GM18951 (cell line): ENCODE data around the gene SOHLH1.

Experiments
- POLR2A ChIP-seq: IDR thresholded peaks from 4 replicates; pipeline ENCODE4 v1.6.1; 2011; ENCODE audit warnings: mild to moderate bottlenecking; ENCODE audit not compliant: insufficient read length, insufficient read depth; ENCODE audit errors: extremely low read depth
- in situ Hi-C: fragments of 300-500 bp; cut with MboI; formaldehyde crosslinking; loops from one replicate; pipeline ENCODE4 v1.12.0; 2022; ENCODE audit warnings: low sequenced_read_pairs, mixed read lengths, inconsistent platforms; ENCODE audit not compliant: unreplicated experiment

The SOHLH1 gene

DNA sequence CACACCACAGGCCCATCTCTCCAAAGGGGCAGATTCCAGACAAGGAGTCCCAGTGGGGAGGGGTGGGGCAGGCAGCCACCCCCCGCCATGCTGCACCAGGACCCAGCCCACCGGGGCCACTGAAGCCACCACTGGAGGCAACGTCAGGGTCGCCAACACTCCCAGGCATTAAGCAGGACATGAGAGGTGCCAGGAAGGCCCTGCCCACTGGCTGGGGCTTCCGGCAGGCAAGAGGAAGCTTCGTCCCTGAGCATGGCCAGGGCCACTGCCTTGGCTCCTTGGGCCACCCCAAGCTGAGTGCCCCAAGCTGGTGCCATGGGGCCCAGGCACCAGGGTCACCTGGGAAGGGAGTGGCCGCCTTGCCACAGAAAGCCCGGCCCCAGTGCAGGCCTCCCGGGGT is 20.2 kb upstream of the SOHLH1 start:
- TF ChIP-seq POLR2A = no peak
- in situ Hi-C loops = no loop called here

DNA sequence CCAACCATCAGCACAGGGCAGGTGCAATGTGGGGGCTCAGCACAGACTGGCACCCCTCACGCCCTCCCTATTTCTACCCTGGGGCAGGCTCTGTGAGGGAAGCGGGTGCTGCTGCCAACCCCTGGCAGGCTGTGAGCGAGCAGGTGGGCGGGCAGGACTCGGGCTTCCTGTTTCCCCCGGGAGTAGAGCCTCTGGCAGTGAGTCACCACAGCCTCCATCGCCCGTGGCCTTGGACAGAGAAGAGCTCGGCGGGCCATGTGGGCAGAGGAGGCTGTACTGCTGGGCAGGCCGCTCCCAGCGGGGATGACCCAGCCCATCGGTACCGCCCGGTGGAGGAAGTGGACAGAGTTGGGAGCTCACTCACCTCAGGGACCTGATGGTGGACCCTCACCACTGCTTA is 19.3 kb upstream of the SOHLH1 start:
- in situ Hi-C loops = no loop called here

DNA sequence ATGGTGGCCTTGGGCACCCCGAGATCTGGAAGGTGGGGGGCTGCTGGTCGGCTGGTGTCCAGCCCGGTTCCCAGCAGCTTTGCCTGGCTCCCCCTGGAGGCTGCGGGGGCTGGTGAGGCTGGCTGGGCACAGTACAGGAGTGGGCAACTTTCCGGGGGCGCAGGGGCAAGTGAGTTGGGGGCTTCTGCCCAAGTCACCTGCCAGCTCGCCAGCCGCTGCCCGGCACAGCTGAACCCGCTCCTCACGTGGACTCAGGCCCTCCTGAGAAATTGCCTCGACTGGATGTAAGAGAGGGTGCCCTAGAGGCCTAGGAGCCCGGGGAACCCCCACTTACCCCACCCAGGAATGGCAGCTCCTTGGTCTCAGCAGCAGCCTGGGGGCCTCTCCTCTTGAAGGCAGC is 18.1 kb upstream of the SOHLH1 start:
- in situ Hi-C loops = no loop called here
- no peak for TF ChIP-seq POLR2A

More for the DNA sequence above, 19.3 kb upstream of the SOHLH1 start:
- TF ChIP-seq POLR2A = no peak

DNA sequence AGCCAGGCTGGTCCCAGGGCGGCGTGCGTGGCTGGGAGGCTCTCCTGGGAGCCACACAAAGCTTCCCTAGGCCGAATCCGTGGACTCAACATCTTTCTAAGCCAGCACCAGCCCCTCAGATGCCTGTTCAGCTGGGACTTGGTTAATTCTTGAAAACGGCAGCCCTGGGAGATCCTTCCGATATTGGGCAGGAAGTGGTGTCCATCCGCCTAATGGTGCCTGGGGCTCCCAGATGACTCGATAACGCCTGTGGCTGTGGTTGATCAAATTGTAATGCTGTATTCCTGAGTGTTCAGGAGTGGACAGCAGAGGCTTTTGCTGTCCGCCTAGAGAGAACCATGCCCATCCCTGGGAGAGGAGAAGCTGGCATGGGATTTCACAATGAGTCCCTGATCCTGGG is 16.8 kb upstream of the SOHLH1 start:
- in situ Hi-C loops = no loop called here
- TF ChIP-seq POLR2A = no peak

DNA sequence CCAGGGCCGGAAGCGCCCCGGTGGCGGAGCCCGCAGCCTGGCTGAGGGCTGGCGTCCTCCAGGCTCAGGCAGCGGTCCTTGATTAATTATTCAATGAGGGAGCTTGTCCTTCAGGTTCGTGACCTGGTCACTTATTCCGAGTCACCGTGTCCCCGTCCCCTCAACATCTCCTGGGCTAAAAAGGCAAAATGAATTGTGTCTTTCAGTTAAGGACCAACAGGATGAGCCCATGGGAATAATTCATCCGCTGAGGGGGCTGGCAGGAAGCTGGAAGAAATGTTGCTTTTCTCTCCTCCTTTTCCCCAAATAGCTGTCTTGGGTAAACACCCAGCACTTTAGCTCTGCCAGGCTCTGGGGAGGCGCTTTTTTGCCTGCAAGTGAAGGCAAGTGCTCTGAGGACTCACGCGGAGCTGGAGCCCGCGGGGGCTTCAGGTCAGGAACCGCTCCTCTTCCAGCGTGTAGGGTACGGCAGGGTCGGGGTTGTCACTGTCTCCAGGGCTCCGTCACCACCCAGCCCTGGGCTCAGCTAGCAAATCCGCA is 15.8 kb upstream of the SOHLH1 start:
- in situ Hi-C loops = no loop called here
- TF ChIP-seq POLR2A = no peak

DNA sequence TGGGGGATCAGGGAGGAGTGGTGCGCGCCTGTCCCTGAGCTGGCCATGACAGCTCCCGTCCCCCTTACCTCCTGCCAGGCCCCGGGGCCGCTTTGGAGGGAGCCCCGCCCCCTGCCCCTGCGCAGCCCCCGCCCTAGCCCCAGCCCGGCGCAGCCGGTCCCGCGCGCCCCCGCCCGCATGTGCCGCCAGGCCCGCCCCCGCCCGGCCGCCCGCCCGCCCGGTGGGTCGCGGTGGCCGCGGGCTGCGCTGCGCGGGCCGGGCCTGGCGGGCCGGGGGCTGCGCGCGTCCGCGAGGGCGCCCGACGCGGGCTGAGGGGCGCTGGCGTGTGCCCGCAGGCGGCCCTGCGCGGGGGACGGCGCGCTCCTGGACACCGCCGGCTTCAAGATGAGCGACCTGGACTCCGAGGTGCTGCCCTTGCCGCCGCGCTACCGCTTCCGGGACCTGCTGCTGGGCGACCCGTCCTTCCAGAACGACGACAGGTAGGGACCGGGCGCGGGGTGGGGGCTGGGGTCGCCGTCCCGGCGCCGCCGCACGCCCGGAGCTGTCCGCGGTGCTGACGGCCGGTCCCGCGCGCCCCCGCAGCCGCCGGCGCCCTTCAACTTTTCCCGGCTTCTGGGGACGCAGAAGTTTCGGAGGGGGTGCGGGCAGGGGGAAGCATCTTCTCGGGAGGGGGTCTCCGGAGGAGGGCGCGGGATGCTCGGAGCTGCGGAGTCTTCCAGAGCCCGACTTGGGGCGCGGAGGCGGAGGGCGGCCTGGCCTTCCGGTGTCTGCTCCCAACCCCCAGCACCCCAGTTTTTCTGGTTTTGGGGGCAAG is 15.2 kb upstream of the SOHLH1 start:
- TF ChIP-seq POLR2A = no peak
- in situ Hi-C loops = no loop called here

DNA sequence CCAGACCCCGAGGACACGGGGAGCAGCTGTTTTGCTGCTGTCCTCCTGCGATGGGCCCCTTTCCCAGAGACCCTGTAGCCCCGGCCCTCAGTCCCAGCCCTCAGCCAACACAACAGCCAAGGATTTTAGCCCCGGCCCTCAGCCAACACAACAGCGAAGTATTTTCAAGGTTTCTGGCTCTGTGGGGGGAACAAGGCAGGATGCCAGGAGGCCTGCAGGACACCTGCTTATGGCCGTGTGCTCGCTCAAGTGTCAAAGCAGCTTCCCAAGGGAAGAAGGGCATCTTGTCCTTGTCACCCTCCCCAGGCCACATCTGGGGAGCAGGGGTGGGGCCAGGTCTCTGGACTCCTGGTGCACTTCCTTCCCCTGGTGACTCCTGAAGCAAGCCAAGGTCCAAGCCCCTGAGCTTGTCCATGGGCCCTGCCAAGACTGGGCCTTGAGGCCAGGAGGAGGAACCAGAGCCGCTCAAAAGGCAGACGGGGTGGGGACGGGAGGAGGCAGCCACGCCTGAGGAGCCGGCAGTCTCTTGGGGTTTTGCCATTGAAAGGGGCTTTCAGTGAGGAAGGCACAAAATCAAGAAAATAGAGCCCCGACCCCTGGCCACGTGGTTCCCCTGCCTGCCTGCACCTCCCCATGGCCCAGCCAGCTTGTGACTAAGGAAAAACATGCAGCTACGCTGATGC is 13.5 kb upstream of the SOHLH1 start:
- TF ChIP-seq POLR2A = no peak
- in situ Hi-C loops = no loop called here

DNA sequence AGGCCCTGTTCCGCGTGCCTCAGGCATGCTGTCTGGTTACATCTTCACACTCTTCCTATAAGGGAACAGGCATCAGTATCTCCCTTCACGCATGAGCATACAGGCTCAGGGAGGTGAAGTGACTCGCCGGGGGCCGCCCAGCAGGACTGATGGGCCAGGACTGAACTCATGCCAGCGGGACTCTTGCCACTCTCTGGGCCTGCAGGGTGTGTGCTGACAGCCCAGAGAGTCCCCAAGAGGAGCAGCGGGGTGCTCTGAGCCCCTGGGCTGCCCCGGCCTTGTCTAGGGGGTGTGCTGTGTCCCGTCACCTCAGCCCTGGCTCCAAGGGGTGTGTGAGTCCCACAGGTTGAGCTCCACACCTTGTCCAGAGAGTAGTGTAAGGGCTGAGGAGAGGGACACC is 12.6 kb upstream of the SOHLH1 start:
- in situ Hi-C loops = no loop called here
- TF ChIP-seq POLR2A = no peak

DNA sequence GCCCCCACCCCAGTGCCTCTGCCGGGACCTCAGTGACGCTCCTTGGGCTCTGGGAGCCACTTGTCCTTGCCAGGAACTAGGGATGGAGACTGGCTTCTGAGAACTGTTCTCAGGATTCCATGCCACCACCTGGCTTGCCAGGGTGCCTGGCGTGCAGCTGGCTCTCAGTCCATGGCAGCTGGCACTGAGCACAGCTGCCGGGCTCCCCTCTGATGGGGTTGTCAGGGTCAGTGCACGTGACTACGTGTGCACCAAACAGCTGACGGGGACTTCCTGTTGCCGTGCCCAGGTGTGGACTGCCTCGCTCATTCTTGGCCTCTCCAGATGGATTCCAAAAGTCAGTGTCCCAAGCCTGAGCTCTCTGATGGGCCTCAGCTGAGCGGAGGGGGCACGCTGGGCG is 12.1 kb upstream of the SOHLH1 start:
- TF ChIP-seq POLR2A = no peak
- in situ Hi-C loops = no loop called here

DNA sequence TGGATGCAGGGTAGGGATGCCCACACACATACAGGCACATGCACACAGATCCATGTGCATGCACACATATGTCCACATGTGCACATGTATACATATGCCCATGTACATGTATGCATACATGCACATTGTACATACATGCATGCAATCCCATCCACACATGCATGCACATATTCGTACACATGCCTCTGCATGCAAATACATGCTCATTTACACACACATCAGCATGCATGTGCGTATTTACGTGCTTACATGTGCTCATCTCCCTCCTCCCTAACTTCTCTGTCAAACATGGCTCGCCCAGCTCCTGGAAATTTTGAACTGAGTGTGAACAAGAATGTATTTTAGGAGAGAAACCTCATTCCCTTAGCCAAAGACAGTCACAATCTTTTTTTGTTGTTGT is 8.9 kb upstream of the SOHLH1 start:
- TF ChIP-seq POLR2A = no peak
- in situ Hi-C loops = no loop called here

DNA sequence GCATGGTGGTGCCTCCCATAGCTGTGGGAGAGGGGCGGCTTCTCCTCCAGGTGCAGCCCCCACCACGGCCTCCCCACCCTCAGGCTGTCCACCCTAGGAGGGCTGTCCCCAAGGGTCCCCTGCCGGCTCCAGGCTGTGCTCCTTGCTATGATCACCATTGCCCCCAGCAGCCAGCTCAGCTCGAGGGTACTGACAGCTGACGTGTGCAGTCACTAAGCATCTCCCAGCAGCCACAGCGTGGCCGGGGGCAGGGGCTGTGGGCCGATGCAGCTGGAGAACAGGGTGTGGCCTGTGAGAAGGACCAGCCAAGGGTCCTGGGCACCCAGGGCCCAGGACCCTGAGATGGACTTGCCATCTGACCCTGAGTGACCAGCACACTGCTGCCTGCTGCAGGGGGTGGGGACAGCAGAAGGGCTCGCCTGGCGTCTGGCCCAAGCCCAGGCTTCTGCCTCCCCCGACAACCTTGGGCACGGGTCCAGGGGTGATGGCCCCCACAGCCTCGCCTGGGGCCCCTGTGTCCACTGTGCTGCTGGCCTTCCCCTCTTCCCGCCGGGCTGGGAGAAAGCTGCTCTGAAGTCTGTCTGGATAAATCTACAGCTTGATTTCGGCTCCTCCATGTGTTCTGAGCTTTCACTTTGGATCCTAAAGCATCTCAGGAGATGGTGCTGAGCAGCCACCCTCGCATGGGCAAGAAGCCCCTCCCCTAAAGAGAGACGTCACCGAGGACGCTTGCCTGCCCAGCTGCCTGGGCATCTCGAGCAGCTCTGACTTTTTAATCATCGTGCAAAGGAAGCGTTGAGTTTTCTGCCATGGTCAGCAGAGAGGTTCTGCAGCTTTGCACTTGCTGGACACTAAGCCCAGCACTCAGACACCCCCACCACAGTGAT is 8.2 kb upstream of the SOHLH1 start:
- in situ Hi-C loops = no loop called here
- no peak for TF ChIP-seq POLR2A

DNA sequence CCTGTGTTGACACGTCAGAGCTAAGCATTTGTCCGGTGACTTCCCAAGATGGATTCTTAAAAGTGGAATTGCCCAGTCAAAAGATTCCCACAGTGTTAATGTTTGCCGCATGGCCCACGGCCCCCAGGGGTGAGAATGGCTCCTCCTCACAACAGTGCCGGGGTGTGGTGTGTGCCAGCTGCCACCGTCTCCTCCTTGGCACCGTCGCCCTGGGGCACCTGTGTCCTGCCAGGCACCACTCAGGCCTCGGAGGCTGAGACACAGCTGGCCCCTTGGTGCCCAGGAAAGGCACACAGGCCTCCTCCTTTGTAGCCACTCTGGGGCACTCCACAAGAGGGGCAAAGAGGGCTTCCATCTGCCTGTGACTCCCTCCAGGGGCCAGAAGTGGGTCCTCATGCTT is 7.0 kb upstream of the SOHLH1 start:
- no peak for TF ChIP-seq POLR2A

DNA sequence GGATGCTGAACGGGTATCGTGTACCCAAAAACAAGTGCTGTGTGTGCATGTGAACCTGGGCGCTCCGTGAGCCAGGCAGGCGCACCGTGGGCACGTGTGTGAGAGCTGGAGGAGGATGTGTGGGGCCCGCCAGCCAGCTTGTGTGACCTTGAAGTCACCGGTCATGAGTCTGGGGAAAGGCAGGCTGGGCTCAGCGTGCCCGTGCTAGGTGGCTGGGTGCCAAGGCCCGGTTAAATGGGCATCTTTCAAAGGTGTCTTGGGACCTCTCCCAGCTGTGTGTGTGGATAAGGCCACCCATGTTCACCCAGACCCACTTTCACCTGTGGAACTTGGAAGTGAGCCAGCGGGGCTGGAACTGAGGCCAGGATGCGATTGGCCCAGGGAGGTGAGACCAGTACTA is 6.1 kb upstream of the SOHLH1 start:
- in situ Hi-C loops = no loop called here
- TF ChIP-seq POLR2A = no peak

More for the DNA sequence above, 7.0 kb upstream of the SOHLH1 start:
- in situ Hi-C loops = no loop called here
